Measurements from ENCODE around the gene ARHGAP10. TPM values are rescaled to one million over a fixed set of nuclear protein-coding genes. Genes with fewer than 3 reads are reported as not detected.

The ARHGAP10 gene
- total and polyA plus RNA-seq, 4 experiments from 2014 or later = 6.4 to 8.3 (median 7.8) TPM

- peaks cover 6 to 14% (median 10%) of the 10 kb centered on the region in 4 donors for H3K4me1 Mint-ChIP-seq
- peaks cover 22% of the 10 kb centered on the region in 2 donors for H3K36me3 Mint-ChIP-seq
- H3K27ac ChIP-seq (ENCODE audit: low read depth, low read length) = no peak overlapping the region
- H3K4me1 ChIP-seq (ENCODE audit: insufficient read depth, low read length) = no peaks in the 10 kb centered on the region
- H3K27ac Mint-ChIP-seq = peak overlapping the region in 3 of 7 donors; percentile 18 to 50 (median 42)
- no peaks in the 10 kb centered on the region for H3K27me3 ChIP-seq (ENCODE audit: insufficient read depth, low read length)
- no peaks in the 10 kb centered on the region for H3K36me3 ChIP-seq (ENCODE audit: insufficient read depth, low read length)
- DNase-seq = no peak
- no peak overlapping the region for H3K4me3 Mint-ChIP-seq
- H3K4me3 ChIP-seq (ENCODE audit: low read length in 2 of 2) = no peak overlapping the region
- H3K27me3 Mint-ChIP-seq = no peaks in the 10 kb centered on the region
- intact Hi-C loops (cut with micrococcal nuclease) = no loop called here
- CTCF ChIA-PET (ENCODE audit: partially characterized antibody) = no interaction called here
- peaks cover 0 to 3% (median 0%) of the 10 kb centered on the region in 8 donors for H3K9me3 Mint-ChIP-seq
- POLR2A ChIA-PET (ENCODE audit: partially characterized antibody) = no interaction called here
- no peaks in the 10 kb centered on the region for H3K9me3 ChIP-seq (ENCODE audit: control insufficient read depth in 1 of 2, low read length in 2 of 2)
These were observed 360.6 kb downstream of the ARHGAP10 start for GRCh38 chr4:148092316-148093014.

DNA sequence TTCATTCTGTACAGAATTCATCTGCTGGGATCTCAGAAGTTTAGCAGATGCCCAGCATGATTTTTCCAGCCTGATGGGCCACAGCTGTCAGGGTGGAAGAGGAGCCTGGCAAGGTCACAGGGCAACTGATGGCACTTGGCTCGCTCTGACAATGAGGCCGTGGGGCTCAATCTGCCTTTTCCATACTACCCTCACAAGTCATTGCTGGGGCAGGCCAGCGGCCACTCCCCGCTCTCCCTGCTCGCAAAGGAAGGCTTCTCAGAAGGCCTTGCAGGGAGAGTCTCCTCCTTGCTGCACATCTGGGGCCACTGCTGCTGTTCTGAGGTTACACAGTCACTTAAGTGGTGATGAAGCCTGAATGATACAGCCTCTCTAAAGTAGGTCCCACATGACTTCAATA, 361.2 kb downstream of the ARHGAP10 start:
- Histone ChIP-seq H3K4me1 (ENCODE audit: insufficient read depth, low read length) (no peaks in the 10 kb centered on the region), H3K27ac (ENCODE audit: low read depth, low read length) (no peak overlapping the region), H3K27me3 (ENCODE audit: insufficient read depth, low read length) (no peaks in the 10 kb centered on the region), H3K36me3 (ENCODE audit: insufficient read depth, low read length) (no peaks in the 10 kb centered on the region), H3K4me3 (ENCODE audit: low read length in 2 of 2) (no peak overlapping the region), H3K9me3 (ENCODE audit: control insufficient read depth in 1 of 2, low read length in 2 of 2) (no peaks in the 10 kb centered on the region)
- ChIA-PET POLR2A (ENCODE audit: partially characterized antibody) (no interaction called here), CTCF (ENCODE audit: partially characterized antibody) (no interaction called here)
- Mint-ChIP-seq H3K27me3 (no peaks in the 10 kb centered on the region), H3K27ac (no peak overlapping the region), H3K4me3 (no peak overlapping the region), H3K4me1 (peaks cover 7 to 11% (median 9%) of the 10 kb centered on the region in 4 donors), H3K9me3 (peaks cover 0 to 1% (median 0%) of the 10 kb centered on the region in 8 donors), H3K36me3 (peaks cover 19 to 25% of the 10 kb centered on the region in 2 donors)
- no peak for DNase-seq
- intact Hi-C loops (cut with micrococcal nuclease) = no loop called here

GRCh38 chr4:148094149-148094548, 362.3 kb downstream of the ARHGAP10 start:
- Mint-ChIP-seq H3K4me3 (no peak overlapping the region), H3K36me3 (peaks cover 22 to 24% of the 10 kb centered on the region in 2 donors), H3K27ac (no peak overlapping the region), H3K4me1 (peaks cover 7 to 11% (median 11%) of the 10 kb centered on the region in 4 donors), H3K9me3 (no peaks in the 10 kb centered on the region), H3K27me3 (no peaks in the 10 kb centered on the region)
- Histone ChIP-seq H3K4me1 (ENCODE audit: insufficient read depth, low read length) (no peaks in the 10 kb centered on the region), H3K4me3 (ENCODE audit: low read length in 2 of 2) (no peak overlapping the region), H3K9me3 (ENCODE audit: control insufficient read depth in 1 of 2, low read length in 2 of 2) (no peaks in the 10 kb centered on the region), H3K27ac (ENCODE audit: low read depth, low read length) (no peak overlapping the region), H3K27me3 (ENCODE audit: insufficient read depth, low read length) (no peaks in the 10 kb centered on the region), H3K36me3 (ENCODE audit: insufficient read depth, low read length) (no peaks in the 10 kb centered on the region)
- POLR2A ChIA-PET (ENCODE audit: partially characterized antibody) = no interaction called here
- intact Hi-C loops (cut with micrococcal nuclease) = no loop called here
- no peak for DNase-seq
- CTCF ChIA-PET (ENCODE audit: partially characterized antibody) = no interaction called here

GRCh38 chr4:148095346-148095923, 363.5 kb downstream of the ARHGAP10 start:
- Mint-ChIP-seq H3K27me3 (no peaks in the 10 kb centered on the region), H3K36me3 (peaks cover 19 to 24% of the 10 kb centered on the region in 2 donors), H3K4me3 (no peak overlapping the region), H3K9me3 (no peaks in the 10 kb centered on the region), H3K4me1 (peaks cover 4 to 8% (median 6%) of the 10 kb centered on the region in 4 donors), H3K27ac (peak overlapping the region in 2 of 7 donors; percentile 61 to 74)
- POLR2A ChIA-PET (ENCODE audit: partially characterized antibody) = interaction anchor here (0.8 kb wide), 1 partner anchor 18 kb away, joined by 3 read pairs; no protein-coding TSS in a partner anchor
- Histone ChIP-seq H3K4me1 (ENCODE audit: insufficient read depth, low read length) (no peaks in the 10 kb centered on the region), H3K27me3 (ENCODE audit: insufficient read depth, low read length) (no peaks in the 10 kb centered on the region), H3K4me3 (ENCODE audit: low read length in 2 of 2) (no peak overlapping the region), H3K27ac (ENCODE audit: low read depth, low read length) (no peak overlapping the region), H3K9me3 (ENCODE audit: control insufficient read depth in 1 of 2, low read length in 2 of 2) (no peaks in the 10 kb centered on the region), H3K36me3 (ENCODE audit: insufficient read depth, low read length) (no peaks in the 10 kb centered on the region)
- CTCF ChIA-PET (ENCODE audit: partially characterized antibody) = interaction anchor here (0.6 kb wide), 1 partner anchor 113 kb away, joined by 3 read pairs; no protein-coding TSS in a partner anchor
- intact Hi-C loops (cut with micrococcal nuclease) = no loop called here
- no peak for DNase-seq

GRCh38 chr4:148097801-148098200, 365.9 kb downstream of the ARHGAP10 start:
- H3K4me3 ChIP-seq (ENCODE audit: low read length in 2 of 2) = no peak overlapping the region
- no peaks in the 10 kb centered on the region for H3K36me3 ChIP-seq (ENCODE audit: insufficient read depth, low read length)
- Mint-ChIP-seq H3K27me3 (no peaks in the 10 kb centered on the region), H3K9me3 (no peaks in the 10 kb centered on the region), H3K36me3 (peaks cover 16 to 24% of the 10 kb centered on the region in 2 donors), H3K27ac (peak overlapping the region in 1 of 7 donors; percentile 2), H3K4me3 (no peak overlapping the region), H3K4me1 (peaks cover 5 to 13% (median 12%) of the 10 kb centered on the region in 4 donors)
- DNase-seq = no peak
- H3K27ac ChIP-seq (ENCODE audit: low read depth, low read length) = no peak overlapping the region
- no peaks in the 10 kb centered on the region for H3K4me1 ChIP-seq (ENCODE audit: insufficient read depth, low read length)
- H3K9me3 ChIP-seq (ENCODE audit: control insufficient read depth in 1 of 2, low read length in 2 of 2) = no peaks in the 10 kb centered on the region
- ChIA-PET POLR2A (ENCODE audit: partially characterized antibody) (no interaction called here), CTCF (ENCODE audit: partially characterized antibody) (no interaction called here)
- H3K27me3 ChIP-seq (ENCODE audit: insufficient read depth, low read length) = no peaks in the 10 kb centered on the region
- intact Hi-C loops (cut with micrococcal nuclease) = no loop called here

GRCh38 chr4:148101235-148101634, 369.3 kb downstream of the ARHGAP10 start:
- ChIA-PET POLR2A (ENCODE audit: partially characterized antibody) (no interaction called here), CTCF (ENCODE audit: partially characterized antibody) (no interaction called here)
- intact Hi-C loops (cut with micrococcal nuclease) = no loop called here
- no peaks in the 10 kb centered on the region for H3K36me3 ChIP-seq (ENCODE audit: insufficient read depth, low read length)
- no peaks in the 10 kb centered on the region for H3K27me3 Mint-ChIP-seq
- H3K4me1 ChIP-seq (ENCODE audit: insufficient read depth, low read length) = no peaks in the 10 kb centered on the region
- H3K9me3 ChIP-seq (ENCODE audit: control insufficient read depth in 1 of 2, low read length in 2 of 2) = no peaks in the 10 kb centered on the region
- no peak for DNase-seq
- H3K27me3 ChIP-seq (ENCODE audit: insufficient read depth, low read length) = no peaks in the 10 kb centered on the region
- H3K4me3 Mint-ChIP-seq = no peak overlapping the region
- H3K4me3 ChIP-seq (ENCODE audit: low read length in 2 of 2) = no peak overlapping the region
- no peaks in the 10 kb centered on the region for H3K9me3 Mint-ChIP-seq
- H3K27ac Mint-ChIP-seq = peak overlapping the region in 1 of 7 donors; percentile 7
- peaks cover 10 to 19% (median 14%) of the 10 kb centered on the region in 4 donors for H3K4me1 Mint-ChIP-seq
- H3K27ac ChIP-seq (ENCODE audit: low read depth, low read length) = no peak overlapping the region
- peaks cover 41 to 51% of the 10 kb centered on the region in 2 donors for H3K36me3 Mint-ChIP-seq

- Mint-ChIP-seq H3K4me1 (peaks cover 9 to 21% (median 16%) of the 10 kb centered on the region in 4 donors), H3K27ac (peak overlapping the region in 3 of 7 donors; percentile 58 to 82 (median 60))
- intact Hi-C loops (cut with micrococcal nuclease) = no loop called here
These were observed 369.9 kb downstream of the ARHGAP10 start for GRCh38 chr4:148101790-148102189.

More at GRCh38 chr4:148101790-148102189, 369.9 kb downstream of the ARHGAP10 start:
- ChIA-PET CTCF (ENCODE audit: partially characterized antibody) (interaction anchor here (0.9 to 1.1 kb wide), 2 partner anchors 15 to 19 kb away, joined by 3 to 4 read pairs; no protein-coding TSS in a partner anchor), POLR2A (ENCODE audit: partially characterized antibody) (no interaction called here)
- Histone ChIP-seq H3K9me3 (ENCODE audit: control insufficient read depth in 1 of 2, low read length in 2 of 2) (no peaks in the 10 kb centered on the region), H3K27me3 (ENCODE audit: insufficient read depth, low read length) (no peaks in the 10 kb centered on the region), H3K27ac (ENCODE audit: low read depth, low read length) (no peak overlapping the region), H3K4me1 (ENCODE audit: insufficient read depth, low read length) (no peaks in the 10 kb centered on the region), H3K4me3 (ENCODE audit: low read length in 2 of 2) (no peak overlapping the region), H3K36me3 (ENCODE audit: insufficient read depth, low read length) (no peaks in the 10 kb centered on the region)
- Mint-ChIP-seq H3K36me3 (peaks cover 43 to 56% of the 10 kb centered on the region in 2 donors), H3K9me3 (peaks cover 0 to 2% (median 0%) of the 10 kb centered on the region in 8 donors), H3K27me3 (no peaks in the 10 kb centered on the region), H3K4me3 (no peak overlapping the region)
- DNase-seq = no peak
